H1 (cell line): ENCODE measurements around the gene CHIC1. TPM values are rescaled to one million over a fixed set of nuclear protein-coding genes. Genes with fewer than 3 reads are reported as not detected.

Experiments
- CTCF ChIA-PET: fragments of 300-600 bp; sonication (Branson Sonifier 250); formaldehyde crosslinking; loops from one replicate; lab custom pipeline; 2021; ENCODE audit not compliant: partially characterized antibody; lab: Charles Lee
- POLR2A ChIA-PET: fragments of 300-600 bp; sonication (Branson Sonifier 250); formaldehyde crosslinking; loops from one replicate; lab custom pipeline; 2021; ENCODE audit warnings: inconsistent platforms; ENCODE audit not compliant: partially characterized antibody; lab: Charles Lee
- DNase-seq, 2 experiments: peaks; one replicate each; pipeline versions ENCODE4 v3.0.0 to v3.0.0-alpha.2; 2010 to 2022; ENCODE audit warnings: low spot score in 2 of 2, low read depth in 1 of 2, mixed read lengths in 1 of 2
- FAIRE-seq: peaks from 2 replicates; lab custom pipeline; 2011; peaks lifted over from hg19 to GRCh38; lab: Jason Lieb, UNC
- H2AFZ ChIP-seq: 2 replicates; pipeline ENCODE4 v1.8.1; 2012; ENCODE audit warnings: low read length, inconsistent platforms
- H2AK5ac ChIP-seq: 2 replicates; pipeline ENCODE4 v1.6.1; 2013; ENCODE audit warnings: low read depth, low read length
- H2BK120ac ChIP-seq: replicated peaks from 2 replicates; pipeline ENCODE3; 2013; ENCODE audit warnings: low read depth, low read length, inconsistent platforms
- H2BK12ac ChIP-seq: 2 replicates; pipeline ENCODE4 v1.6.1; 2013; ENCODE audit warnings: low read depth, low read length
- H2BK15ac ChIP-seq: 2 replicates; pipeline ENCODE4 v1.6.1; 2013; ENCODE audit warnings: low read length
- H2BK20ac ChIP-seq: 2 replicates; pipeline ENCODE4 v1.6.1; 2013; ENCODE audit warnings: low read length
- H2BK5ac ChIP-seq: 2 replicates; pipeline ENCODE4 v1.6.1; 2013; ENCODE audit warnings: low read depth, low read length
- H3K14ac ChIP-seq: 2 replicates; pipeline ENCODE4 v1.6.1; 2013; ENCODE audit warnings: inconsistent platforms; ENCODE audit not compliant: insufficient read length
- H3K18ac ChIP-seq: 2 replicates; pipeline ENCODE4 v1.6.1; 2013; ENCODE audit warnings: low read length; ENCODE audit errors: extremely low read depth
- H3K23ac ChIP-seq: 2 replicates; pipeline ENCODE4 v1.6.1; 2013; ENCODE audit warnings: inconsistent platforms; ENCODE audit not compliant: insufficient read length
- H3K23me2 ChIP-seq: 2 replicates; pipeline ENCODE4 v1.6.1; 2013; ENCODE audit warnings: low read depth, low read length
- H3K27ac ChIP-seq: 2 replicates; pipeline ENCODE4 v1.6.1; 2011; ENCODE audit warnings: low read depth, low read length, inconsistent platforms
- H3K27me3 ChIP-seq, 4 experiments: replicated peaks in 1 of 4; 1 replicate in 1 of 4; 2 replicates in 3 of 4; pipeline versions ENCODE4 v1.6.1 to v1.8.1; 2011 to 2013; ENCODE audit warnings: low read length in 3 of 4, mild to moderate bottlenecking in 3 of 4, inconsistent platforms in 2 of 4, mixed read lengths in 2 of 4, moderate library complexity in 1 of 4; ENCODE audit not compliant: control insufficient read depth in 3 of 4, insufficient read depth in 3 of 4; ENCODE audit errors: extremely low read depth in 1 of 4
- H3K36me3 ChIP-seq, 4 experiments: 2 replicates each; pipeline versions ENCODE4 v1.6.1 to v1.8.1; 2011 to 2013; ENCODE audit warnings: mild to moderate bottlenecking in 4 of 4, low read length in 3 of 4, moderate library complexity in 2 of 4, control low read depth in 1 of 4, inconsistent platforms in 1 of 4; ENCODE audit not compliant: insufficient read depth in 4 of 4, control insufficient read depth in 2 of 4
- H3K4ac ChIP-seq: replicated peaks from 2 replicates; pipeline ENCODE3; 2013; ENCODE audit warnings: low read length, low read depth, mixed read lengths, inconsistent platforms; ENCODE audit not compliant: insufficient read length
- H3K4me1 ChIP-seq, 4 experiments: replicated peaks in 1 of 4; 1 replicate in 1 of 4; 2 replicates in 3 of 4; pipeline versions ENCODE4 v1.6.1 to v1.8.1; 2011 to 2013; ENCODE audit warnings: low read length in 3 of 4, inconsistent platforms in 2 of 4, mixed read lengths in 1 of 4; ENCODE audit not compliant: insufficient read depth in 4 of 4, control insufficient read depth in 3 of 4
- H3K4me2 ChIP-seq, 2 experiments: 2 replicates each; pipeline versions ENCODE4 v1.6.1 to v1.8.1; 2011 to 2013; ENCODE audit warnings: low read depth in 2 of 2, low read length in 2 of 2, control low read depth in 1 of 2, inconsistent platforms in 1 of 2, mild to moderate bottlenecking in 1 of 2; ENCODE audit not compliant: insufficient read depth in 1 of 2
- H3K4me3 ChIP-seq, 4 experiments: fragments of 200-600, 300-600 bp in 1 of 4; sonication (generic), shearing (Covaris generic), sonication (Bioruptor Twin) in 1 of 4; 2 replicates each; pipeline versions ENCODE4 v1.5.1 to v1.8.1; 2011 to 2016; ENCODE audit warnings: low read length in 4 of 4, low read depth in 3 of 4, control low read depth in 2 of 4, inconsistent platforms in 2 of 4, mild to moderate bottlenecking in 2 of 4, mixed read lengths in 1 of 4, moderate library complexity in 1 of 4; ENCODE audit not compliant: insufficient read depth in 2 of 4; ENCODE audit errors: extremely low read depth in 1 of 4
- H3K56ac ChIP-seq: replicated peaks from 2 replicates; pipeline ENCODE3; 2013; ENCODE audit warnings: low read depth, mild to moderate bottlenecking, mixed read lengths, low read length, inconsistent platforms; ENCODE audit not compliant: insufficient read length
- H3K79me1 ChIP-seq: 2 replicates; pipeline ENCODE4 v1.6.1; 2013; ENCODE audit warnings: low read depth, low read length, control low read depth
- H3K79me2 ChIP-seq, 2 experiments: 2 replicates each; pipeline versions ENCODE4 v1.6.1 to v1.8.1; 2012 to 2013; ENCODE audit warnings: low read length in 2 of 2, mild to moderate bottlenecking in 2 of 2, inconsistent platforms in 1 of 2; ENCODE audit not compliant: insufficient read depth in 2 of 2, control insufficient read depth in 1 of 2
- H3K9ac ChIP-seq, 4 experiments: replicated peaks in 1 of 4; 1 replicate in 1 of 4; 2 replicates in 3 of 4; pipeline versions ENCODE4 v1.6.1 to v1.8.1; 2011 to 2013; ENCODE audit warnings: low read depth in 3 of 4, low read length in 3 of 4, control low read depth in 2 of 4, mild to moderate bottlenecking in 2 of 4, moderate library complexity in 2 of 4, inconsistent platforms in 1 of 4; ENCODE audit errors: extremely low read depth in 1 of 4
- H3K9me3 ChIP-seq, 2 experiments: 2 replicates each; pipeline versions ENCODE4 v1.6.1 to v1.8.1; 2012 to 2013; ENCODE audit warnings: mild to moderate bottlenecking in 2 of 2, moderate library complexity in 2 of 2, control low read depth in 1 of 2, inconsistent platforms in 1 of 2, low read depth in 1 of 2, low read length in 1 of 2, mixed read lengths in 1 of 2; ENCODE audit not compliant: insufficient read depth in 2 of 2
- H4K20me1 ChIP-seq, 2 experiments: replicated peaks in 1 of 2; 2 replicates each; pipeline versions ENCODE3 to v1.8.1; 2011 to 2013; ENCODE audit warnings: inconsistent platforms in 2 of 2, low read length in 2 of 2, mild to moderate bottlenecking in 1 of 2; ENCODE audit not compliant: insufficient read depth in 2 of 2, control insufficient read depth in 1 of 2
- H4K5ac ChIP-seq: 2 replicates; pipeline ENCODE4 v1.6.1; 2013; ENCODE audit warnings: low read length, low read depth, mixed read lengths, inconsistent platforms; ENCODE audit not compliant: insufficient read length
- H4K8ac ChIP-seq: 2 replicates; pipeline ENCODE4 v1.8.0; 2013; ENCODE audit warnings: mild to moderate bottlenecking, moderate library complexity, low read length, inconsistent platforms; ENCODE audit not compliant: insufficient read depth; ENCODE audit errors: extremely low read depth
- H4K91ac ChIP-seq: replicated peaks from 2 replicates; pipeline ENCODE3; 2013; ENCODE audit warnings: low read length, mixed read lengths, inconsistent platforms; ENCODE audit not compliant: insufficient read length
- CHD1 ChIP-seq: IDR thresholded peaks from 2 replicates; pipeline ENCODE4 v1.6.1; 2012; ENCODE audit warnings: low read depth, low read length, improper control_type of control experiment
- EZH2 ChIP-seq: fragments of 200-600 bp; sonication (generic); IDR thresholded peaks from 2 replicates; pipeline ENCODE4 v1.7.1; 2012; ENCODE audit warnings: low read depth, mild to moderate bottlenecking, moderate library complexity, low read length, inconsistent platforms; ENCODE audit not compliant: severe bottlenecking
- FOSL1 ChIP-seq: IDR thresholded peaks from 2 replicates; pipeline ENCODE4 v1.6.1; 2011; ENCODE audit warnings: mild to moderate bottlenecking, low read depth, low read length, moderate library complexity; ENCODE audit not compliant: insufficient read depth
- KDM5A ChIP-seq: fragments of 200-600 bp; IDR thresholded peaks from 2 replicates; pipeline ENCODE4 v1.7.1; 2012; ENCODE audit warnings: mild to moderate bottlenecking, low read length, inconsistent platforms, mixed read lengths
- SIX5 ChIP-seq: IDR thresholded peaks from 2 replicates; pipeline ENCODE4 v1.6.1; 2011; ENCODE audit warnings: mild to moderate bottlenecking, low read depth, low read length
- SUZ12 ChIP-seq: fragments of 200-600 bp; sonication (generic); IDR thresholded peaks from 2 replicates; pipeline ENCODE4 v1.6.1; 2012; ENCODE audit warnings: mild to moderate bottlenecking, inconsistent platforms, low read length, moderate library complexity, mixed read lengths
- YY1 ChIP-seq: IDR thresholded peaks from 2 replicates; pipeline ENCODE4 v1.6.1; 2011; ENCODE audit warnings: low read depth, mild to moderate bottlenecking, low read length
- ZNF274 ChIP-seq: IDR thresholded peaks from 2 replicates; pipeline ENCODE4 v1.7.0; 2012; ENCODE audit warnings: low read length, borderline replicate concordance; ENCODE audit errors: extremely low read depth
- WGBS, 2 experiments: shearing (Covaris generic) in 1 of 2; methylation state at CpG; one replicate each; pipeline versions ENCODE4 v1.1.6 to v1.1.7; 2013 to 2015; ENCODE audit warnings: low lambda C conversion rate in 2 of 2, mixed read lengths in 2 of 2, inconsistent platforms in 1 of 2, low coverage in 1 of 2, missing lambda C conversion rate in 1 of 2; ENCODE audit not compliant: insufficient replicate concordance in 2 of 2, insufficient coverage in 1 of 2, insufficient read length in 1 of 2; ENCODE audit errors: extremely low coverage in 1 of 2, missing lambda C conversion rate in 1 of 2; 5-methylcytosine and 5-hydroxymethylcytosine counted together
- polyA plus RNA-seq, 7 experiments: library from polyadenylated mRNA; depleted of rRNA in 3 of 7; stranded (reverse) in 5 of 7; unstranded in 2 of 7; fragments of >200 nt in 5 of 7; fragments of 200-250 nt in 2 of 7; gene quantifications; 1 replicate in 5 of 7; 2 replicates in 1 of 7; 4 replicates in 1 of 7; pipeline versions ENCODE4 v1.2.1 to v1.2.3, GENCODE V29; 2011 to 2013; ENCODE audit warnings: missing spikeins in 2 of 7, mixed read lengths in 2 of 7
- total RNA-seq: library from RNA; stranded (reverse); fragmentation: NEBNext Ultra II Directional; extraction: Animal tissue kit (Norgen Biotek cat#: 25700); gene quantifications from 2 replicates; pipeline ENCODE4 v1.2.1, GENCODE V29; 2021
- TF ChIP-seq, protein P1 (sequence below): IDR thresholded peaks from 2 replicates; pipeline ENCODE4 v1.6.1; 2012; ENCODE audit warnings: inconsistent platforms

CHIC1 gene
- total and polyA plus RNA-seq, 2 of the 8 experiments (the other 6 are each of a cell fraction or from before 2014, with no cell fraction given): 3.1 to 10.1 TPM

DNA sequence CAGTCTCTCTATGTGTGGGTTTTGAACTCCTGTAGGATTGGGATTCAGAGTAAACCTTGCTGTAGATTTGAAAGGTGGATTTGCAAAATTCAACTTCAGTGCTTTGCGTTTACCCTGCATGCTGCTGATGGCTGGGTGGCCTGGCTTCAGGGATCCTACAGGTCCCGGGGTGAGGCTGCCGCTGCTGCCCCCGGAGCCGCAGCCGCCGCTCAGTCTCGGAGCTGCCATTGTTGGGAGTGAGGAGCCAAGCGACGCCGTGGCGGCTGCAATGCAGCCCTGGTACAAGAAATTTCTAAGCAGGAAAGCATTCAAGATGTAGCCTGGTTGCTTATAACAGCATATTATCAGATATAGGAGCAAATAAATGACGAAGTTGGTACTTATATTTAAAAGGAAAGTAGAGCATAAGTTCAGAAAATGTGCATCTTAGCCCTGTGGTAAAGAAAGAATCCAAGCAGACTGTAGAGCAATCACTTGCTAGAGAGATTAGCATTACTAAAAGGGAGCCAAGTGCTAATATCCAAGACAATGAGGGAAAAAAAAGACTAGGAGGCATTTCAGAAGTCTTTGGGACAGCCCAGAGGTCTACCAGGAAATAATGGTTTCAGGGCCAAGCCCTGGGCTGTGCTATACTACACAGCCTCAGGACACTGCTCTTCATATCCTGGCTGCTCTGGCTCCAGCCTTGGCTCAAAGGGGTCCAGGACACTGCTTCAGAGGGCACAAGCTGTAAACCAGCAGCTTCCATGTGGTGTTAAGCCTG lies 36.9 kb upstream of the CHIC1 start:
- Histone ChIP-seq H2BK5ac (peak overlapping the region; percentile 95), H3K4me2 (peak overlapping the region; percentile 43 to 57), H2BK120ac (peak overlapping the region; percentile 94)

More for the DNA sequence above, 36.9 kb upstream of the CHIC1 start:
- Histone ChIP-seq H3K9me3 (peaks cover 0 to 8% of the 10 kb centered on the region in 2 experiments; a peak in 1 of 4 replicates), H3K9ac (no peak overlapping the region), H4K20me1 (no peaks in the 10 kb centered on the region), H2BK12ac (0 out of 2 replicates have a peak overlapping the region, but pooled peaks have one; percentile 95), H3K79me1 (no peaks in the 10 kb centered on the region), H3K4ac (peak overlapping the region; percentile 78), H4K8ac (no peak overlapping the region), H2BK15ac (no peak overlapping the region), H2BK20ac (0 out of 2 replicates have a peak overlapping the region, but pooled peaks have one; percentile 97), H3K56ac (no peak overlapping the region), H3K23ac (no peak overlapping the region), H4K5ac (peak overlapping the region; percentile 79), H3K27me3 (no peaks in the 10 kb centered on the region), H3K79me2 (no peaks in the 10 kb centered on the region), H2AK5ac (0 out of 2 replicates have a peak overlapping the region, but pooled peaks have one; percentile 39), H3K27ac (no peak overlapping the region), H3K23me2 (no peaks in the 10 kb centered on the region), H2AFZ (no peak overlapping the region; the same call in 1 of the 2 replicates), H3K18ac (peak overlapping the region; percentile 95), H3K4me1 (peaks cover 0 to 3% (median 1%) of the 10 kb centered on the region in 4 experiments; a peak in 3 of 7 replicates), H3K4me3 (peak overlapping the region in 1 of 4 experiments; percentile 42; a peak in 1 of 8 replicates), H3K14ac (no peak overlapping the region), H4K91ac (peak overlapping the region; percentile 100), H3K36me3 (no peaks in the 10 kb centered on the region)
- 9% methylated on average over 13 of the region's 13 CpGs; no CpG with 5 or more reads in 1 of the 2 experiments for WGBS, 2 experiments
- FAIRE-seq (no peak), DNase-seq (peak in 1 of 2 experiments; percentile 45)
- CTCF ChIA-PET: interaction anchor here (1.1 kb wide), 1 partner anchor 65 kb away, joined by 3 read pairs; no protein-coding TSS in a partner anchor
- POLR2A ChIA-PET: no interaction called here
- no peak for TF ChIP-seq ZNF274
- TF ChIP-seq YY1: 0 out of 2 replicates have a peak, but pooled peaks have one; percentile 51
- TF ChIP-seq CHD1: no peak
- TF ChIP-seq, protein P1, sequence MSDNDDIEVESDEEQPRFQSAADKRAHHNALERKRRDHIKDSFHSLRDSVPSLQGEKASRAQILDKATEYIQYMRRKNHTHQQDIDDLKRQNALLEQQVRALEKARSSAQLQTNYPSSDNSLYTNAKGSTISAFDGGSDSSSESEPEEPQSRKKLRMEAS: 0 out of 2 replicates have a peak, but pooled peaks have one; percentile 12
- TF ChIP-seq SIX5: no peak
- no peak for TF ChIP-seq FOSL1
- no peak for TF ChIP-seq EZH2
- no peak for TF ChIP-seq SUZ12
- no peak for TF ChIP-seq KDM5A
